Measurements from ENCODE around the gene AFG1L. TPM values are rescaled to one million over a fixed set of nuclear protein-coding genes. Genes with fewer than 3 reads are reported as not detected.

AFG1L gene
- total and polyA plus RNA-seq, 4 donors = 2.7 to 2.8 (median 2.7) TPM

DNA sequence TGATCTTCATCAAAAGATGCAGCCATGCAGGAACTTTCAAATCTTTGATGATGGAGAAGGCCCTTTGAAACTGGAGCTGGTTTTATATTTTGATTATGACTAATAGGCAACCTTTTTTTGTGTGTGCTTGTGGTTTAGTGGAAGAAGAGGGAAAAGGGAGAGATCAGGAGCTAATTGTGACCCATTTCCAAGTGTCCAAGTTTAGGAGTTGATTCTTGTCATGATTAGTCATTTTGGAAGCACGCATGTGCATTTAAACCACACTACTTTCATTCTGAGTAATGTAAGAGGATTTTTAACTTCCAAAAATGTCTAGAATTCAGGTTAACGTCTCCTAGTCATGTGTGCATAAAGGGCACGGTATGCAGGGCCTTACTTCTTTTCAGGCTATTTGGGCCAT lies 269.3 kb downstream of the AFG1L start (continued):
- TF ChIP-seq, protein P1, sequence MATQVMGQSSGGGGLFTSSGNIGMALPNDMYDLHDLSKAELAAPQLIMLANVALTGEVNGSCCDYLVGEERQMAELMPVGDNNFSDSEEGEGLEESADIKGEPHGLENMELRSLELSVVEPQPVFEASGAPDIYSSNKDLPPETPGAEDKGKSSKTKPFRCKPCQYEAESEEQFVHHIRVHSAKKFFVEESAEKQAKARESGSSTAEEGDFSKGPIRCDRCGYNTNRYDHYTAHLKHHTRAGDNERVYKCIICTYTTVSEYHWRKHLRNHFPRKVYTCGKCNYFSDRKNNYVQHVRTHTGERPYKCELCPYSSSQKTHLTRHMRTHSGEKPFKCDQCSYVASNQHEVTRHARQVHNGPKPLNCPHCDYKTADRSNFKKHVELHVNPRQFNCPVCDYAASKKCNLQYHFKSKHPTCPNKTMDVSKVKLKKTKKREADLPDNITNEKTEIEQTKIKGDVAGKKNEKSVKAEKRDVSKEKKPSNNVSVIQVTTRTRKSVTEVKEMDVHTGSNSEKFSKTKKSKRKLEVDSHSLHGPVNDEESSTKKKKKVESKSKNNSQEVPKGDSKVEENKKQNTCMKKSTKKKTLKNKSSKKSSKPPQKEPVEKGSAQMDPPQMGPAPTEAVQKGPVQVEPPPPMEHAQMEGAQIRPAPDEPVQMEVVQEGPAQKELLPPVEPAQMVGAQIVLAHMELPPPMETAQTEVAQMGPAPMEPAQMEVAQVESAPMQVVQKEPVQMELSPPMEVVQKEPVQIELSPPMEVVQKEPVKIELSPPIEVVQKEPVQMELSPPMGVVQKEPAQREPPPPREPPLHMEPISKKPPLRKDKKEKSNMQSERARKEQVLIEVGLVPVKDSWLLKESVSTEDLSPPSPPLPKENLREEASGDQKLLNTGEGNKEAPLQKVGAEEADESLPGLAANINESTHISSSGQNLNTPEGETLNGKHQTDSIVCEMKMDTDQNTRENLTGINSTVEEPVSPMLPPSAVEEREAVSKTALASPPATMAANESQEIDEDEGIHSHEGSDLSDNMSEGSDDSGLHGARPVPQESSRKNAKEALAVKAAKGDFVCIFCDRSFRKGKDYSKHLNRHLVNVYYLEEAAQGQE (IDR thresholded peaks at IDR 0.05) = no peak

DNA sequence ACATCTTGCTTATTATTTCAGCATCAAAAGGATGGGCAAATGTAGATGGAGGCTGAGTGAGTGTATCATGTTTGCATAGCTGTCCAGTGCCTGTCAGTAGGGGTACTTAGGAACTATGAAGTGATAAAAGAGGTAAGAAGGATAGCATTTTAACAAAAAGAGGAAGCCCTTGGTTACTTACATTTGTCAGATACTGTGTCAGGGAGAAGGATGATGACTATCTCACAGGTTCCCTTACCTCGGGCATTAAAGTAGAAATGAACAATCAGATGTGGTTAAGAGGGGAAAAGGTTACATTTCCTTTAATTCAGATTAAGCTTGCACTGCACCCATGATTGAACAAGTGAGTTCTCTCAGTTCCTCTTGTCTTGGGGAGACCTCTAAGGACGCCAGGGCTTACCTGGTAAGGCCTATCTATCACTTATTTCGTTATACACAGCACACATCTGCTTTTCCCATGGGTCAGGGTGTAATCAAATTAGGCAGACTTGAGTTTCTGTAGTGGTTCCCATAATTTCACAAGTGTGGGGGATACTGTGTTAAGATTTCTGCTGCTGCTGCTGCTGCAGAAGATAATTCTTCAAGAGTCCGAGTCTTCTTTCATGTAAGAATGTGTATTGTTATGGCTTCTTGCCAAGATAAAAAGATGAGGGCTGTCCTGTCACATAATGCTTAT lies 270.4 kb downstream of the AFG1L start:
- DNase-seq (ENCODE audit: low spot score) = no peak
- no peaks in the 10 kb centered on the region for H3K27me3 ChIP-seq (ENCODE audit: control insufficient read depth in 4 of 4, insufficient read depth in 4 of 4, low read length in 3 of 4)
- H3K4me3 ChIP-seq (ENCODE audit: low read depth in 1 of 3, low read length in 3 of 3) = peak overlapping the region in 1 of 3 donors; percentile 25
- H3K36me3 ChIP-seq (ENCODE audit: control insufficient read depth in 4 of 4, insufficient read depth in 3 of 4, low read depth in 1 of 4, low read length in 3 of 4) = peaks cover 0 to 19% (median 13%) of the 10 kb centered on the region in 4 donors
- H3K9ac ChIP-seq (ENCODE audit: low read depth in 1 of 2, low read length in 2 of 2) = peak overlapping the region in 1 of 2 donors; percentile 61
- 44% methylated on average over 4 of the region's 4 CpGs for WGBS
- H3K4me1 ChIP-seq (ENCODE audit: control insufficient read depth in 4 of 4, insufficient read depth in 4 of 4, low read length in 3 of 4) = peaks cover 6 to 51% (median 44%) of the 10 kb centered on the region in 4 donors
- peak overlapping the region; percentile 82 to 84 for H3K27ac ChIP-seq (ENCODE audit: low read depth in 1 of 2, low read length in 2 of 2)
- H3K9me3 ChIP-seq (ENCODE audit: control insufficient read depth in 4 of 4, low read length in 3 of 4) = no peaks in the 10 kb centered on the region
- TF ChIP-seq, protein P2, sequence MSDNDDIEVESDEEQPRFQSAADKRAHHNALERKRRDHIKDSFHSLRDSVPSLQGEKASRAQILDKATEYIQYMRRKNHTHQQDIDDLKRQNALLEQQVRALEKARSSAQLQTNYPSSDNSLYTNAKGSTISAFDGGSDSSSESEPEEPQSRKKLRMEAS (IDR thresholded peaks at IDR 0.05) = no peak
- TF ChIP-seq, protein P3, sequence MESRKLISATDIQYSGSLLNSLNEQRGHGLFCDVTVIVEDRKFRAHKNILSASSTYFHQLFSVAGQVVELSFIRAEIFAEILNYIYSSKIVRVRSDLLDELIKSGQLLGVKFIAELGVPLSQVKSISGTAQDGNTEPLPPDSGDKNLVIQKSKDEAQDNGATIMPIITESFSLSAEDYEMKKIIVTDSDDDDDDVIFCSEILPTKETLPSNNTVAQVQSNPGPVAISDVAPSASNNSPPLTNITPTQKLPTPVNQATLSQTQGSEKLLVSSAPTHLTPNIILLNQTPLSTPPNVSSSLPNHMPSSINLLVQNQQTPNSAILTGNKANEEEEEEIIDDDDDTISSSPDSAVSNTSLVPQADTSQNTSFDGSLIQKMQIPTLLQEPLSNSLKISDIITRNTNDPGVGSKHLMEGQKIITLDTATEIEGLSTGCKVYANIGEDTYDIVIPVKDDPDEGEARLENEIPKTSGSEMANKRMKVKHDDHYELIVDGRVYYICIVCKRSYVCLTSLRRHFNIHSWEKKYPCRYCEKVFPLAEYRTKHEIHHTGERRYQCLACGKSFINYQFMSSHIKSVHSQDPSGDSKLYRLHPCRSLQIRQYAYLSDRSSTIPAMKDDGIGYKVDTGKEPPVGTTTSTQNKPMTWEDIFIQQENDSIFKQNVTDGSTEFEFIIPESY (IDR thresholded peaks at IDR 0.05) = no peak
- no peak for TF ChIP-seq HNF4A (conservative IDR thresholded peaks at IDR 0.05)
- TF ChIP-seq SP1 (IDR thresholded peaks at IDR 0.05) = no peak
- TF ChIP-seq RXRA (IDR thresholded peaks at IDR 0.05) = no peak
- TF ChIP-seq FOXA2 (IDR thresholded peaks at IDR 0.05) = no peak
- TF ChIP-seq RAD21 (IDR thresholded peaks at IDR 0.05) = no peak

DNA sequence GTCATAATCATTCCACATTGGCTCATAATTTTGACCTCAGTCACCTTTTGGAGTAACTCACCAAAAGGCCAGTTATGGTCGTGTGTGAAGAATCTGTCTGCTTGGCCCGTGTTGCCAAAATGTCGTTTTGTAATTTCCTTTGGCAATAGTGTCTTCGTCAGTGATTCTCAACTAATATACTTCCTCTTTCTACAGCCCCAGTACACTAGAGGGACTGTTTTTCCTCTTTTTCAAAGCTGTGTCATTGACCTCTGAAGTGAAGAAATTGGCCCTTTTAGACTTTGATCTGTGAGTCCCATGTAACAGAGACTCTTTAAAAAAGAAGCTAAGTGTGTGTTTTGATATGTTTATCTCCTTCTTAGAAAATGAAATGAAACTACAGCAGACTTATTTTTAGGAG lies 271.0 kb downstream of the AFG1L start:
- H3K9ac ChIP-seq (ENCODE audit: low read depth in 1 of 2, low read length in 2 of 2) = peak overlapping the region in 1 of 2 donors; percentile 60
- WGBS = 2% methylated on average over 4 of the region's 4 CpGs
- no peaks in the 10 kb centered on the region for H3K27me3 ChIP-seq (ENCODE audit: control insufficient read depth in 4 of 4, insufficient read depth in 4 of 4, low read length in 3 of 4)
- peaks cover 0 to 21% (median 13%) of the 10 kb centered on the region in 4 donors for H3K36me3 ChIP-seq (ENCODE audit: control insufficient read depth in 4 of 4, insufficient read depth in 3 of 4, low read depth in 1 of 4, low read length in 3 of 4)
- no peak overlapping the region for H3K4me3 ChIP-seq (ENCODE audit: low read depth in 1 of 3, low read length in 3 of 3)
- H3K9me3 ChIP-seq (ENCODE audit: control insufficient read depth in 4 of 4, low read length in 3 of 4) = no peaks in the 10 kb centered on the region
- H3K4me1 ChIP-seq (ENCODE audit: control insufficient read depth in 4 of 4, insufficient read depth in 4 of 4, low read length in 3 of 4) = peaks cover 6 to 51% (median 44%) of the 10 kb centered on the region in 4 donors
- H3K27ac ChIP-seq (ENCODE audit: low read depth in 1 of 2, low read length in 2 of 2) = peak overlapping the region; percentile 82 to 84
- DNase-seq (ENCODE audit: low spot score) = no peak
- TF ChIP-seq GABPA (IDR thresholded peaks at IDR 0.05 in 1 of 2, conservative IDR thresholded peaks at IDR 0.05 in 1 of 2) (peak; percentile 28 to 65), RXRA (IDR thresholded peaks at IDR 0.05) (peak; percentile 99), HNF4G (IDR thresholded peaks at IDR 0.05) (peak; percentile 98), RAD21 (IDR thresholded peaks at IDR 0.05) (peak; percentile 84 to 90), FOXA2 (IDR thresholded peaks at IDR 0.05) (peak; percentile 38), FOXA1 (IDR thresholded peaks at IDR 0.05) (no peak), JUND (IDR thresholded peaks at IDR 0.05) (peak; percentile 86 to 94), TAF1 (conservative IDR thresholded peaks at IDR 0.05) (no peak), SP1 (IDR thresholded peaks at IDR 0.05) (peak; percentile 93), HNF4A (conservative IDR thresholded peaks at IDR 0.05) (peak; percentile 99 to 100)
- TF ChIP-seq, protein P4, sequence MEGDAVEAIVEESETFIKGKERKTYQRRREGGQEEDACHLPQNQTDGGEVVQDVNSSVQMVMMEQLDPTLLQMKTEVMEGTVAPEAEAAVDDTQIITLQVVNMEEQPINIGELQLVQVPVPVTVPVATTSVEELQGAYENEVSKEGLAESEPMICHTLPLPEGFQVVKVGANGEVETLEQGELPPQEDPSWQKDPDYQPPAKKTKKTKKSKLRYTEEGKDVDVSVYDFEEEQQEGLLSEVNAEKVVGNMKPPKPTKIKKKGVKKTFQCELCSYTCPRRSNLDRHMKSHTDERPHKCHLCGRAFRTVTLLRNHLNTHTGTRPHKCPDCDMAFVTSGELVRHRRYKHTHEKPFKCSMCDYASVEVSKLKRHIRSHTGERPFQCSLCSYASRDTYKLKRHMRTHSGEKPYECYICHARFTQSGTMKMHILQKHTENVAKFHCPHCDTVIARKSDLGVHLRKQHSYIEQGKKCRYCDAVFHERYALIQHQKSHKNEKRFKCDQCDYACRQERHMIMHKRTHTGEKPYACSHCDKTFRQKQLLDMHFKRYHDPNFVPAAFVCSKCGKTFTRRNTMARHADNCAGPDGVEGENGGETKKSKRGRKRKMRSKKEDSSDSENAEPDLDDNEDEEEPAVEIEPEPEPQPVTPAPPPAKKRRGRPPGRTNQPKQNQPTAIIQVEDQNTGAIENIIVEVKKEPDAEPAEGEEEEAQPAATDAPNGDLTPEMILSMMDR (IDR thresholded peaks at IDR 0.05; ENCODE audit: low read depth, low read length, missing input control) = peak; percentile 34
- TF ChIP-seq, protein P2 (IDR thresholded peaks at IDR 0.05) = peak; percentile 94
- TF ChIP-seq, protein P5, sequence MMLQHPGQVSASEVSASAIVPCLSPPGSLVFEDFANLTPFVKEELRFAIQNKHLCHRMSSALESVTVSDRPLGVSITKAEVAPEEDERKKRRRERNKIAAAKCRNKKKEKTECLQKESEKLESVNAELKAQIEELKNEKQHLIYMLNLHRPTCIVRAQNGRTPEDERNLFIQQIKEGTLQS (IDR thresholded peaks at IDR 0.05) = peak; percentile 87
- TF ChIP-seq, protein P3 (IDR thresholded peaks at IDR 0.05) = peak; percentile 71

All from liver (tissue), 9 donors.